ENCODE data around the gene TSPAN4.

TSPAN4 gene

GRCh38 chr11:871472-871871 is 28.8 kb downstream of the TSPAN4 start:
- TF ChIP-seq, protein P1, sequence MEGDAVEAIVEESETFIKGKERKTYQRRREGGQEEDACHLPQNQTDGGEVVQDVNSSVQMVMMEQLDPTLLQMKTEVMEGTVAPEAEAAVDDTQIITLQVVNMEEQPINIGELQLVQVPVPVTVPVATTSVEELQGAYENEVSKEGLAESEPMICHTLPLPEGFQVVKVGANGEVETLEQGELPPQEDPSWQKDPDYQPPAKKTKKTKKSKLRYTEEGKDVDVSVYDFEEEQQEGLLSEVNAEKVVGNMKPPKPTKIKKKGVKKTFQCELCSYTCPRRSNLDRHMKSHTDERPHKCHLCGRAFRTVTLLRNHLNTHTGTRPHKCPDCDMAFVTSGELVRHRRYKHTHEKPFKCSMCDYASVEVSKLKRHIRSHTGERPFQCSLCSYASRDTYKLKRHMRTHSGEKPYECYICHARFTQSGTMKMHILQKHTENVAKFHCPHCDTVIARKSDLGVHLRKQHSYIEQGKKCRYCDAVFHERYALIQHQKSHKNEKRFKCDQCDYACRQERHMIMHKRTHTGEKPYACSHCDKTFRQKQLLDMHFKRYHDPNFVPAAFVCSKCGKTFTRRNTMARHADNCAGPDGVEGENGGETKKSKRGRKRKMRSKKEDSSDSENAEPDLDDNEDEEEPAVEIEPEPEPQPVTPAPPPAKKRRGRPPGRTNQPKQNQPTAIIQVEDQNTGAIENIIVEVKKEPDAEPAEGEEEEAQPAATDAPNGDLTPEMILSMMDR (IDR thresholded peaks at IDR 0.05; ENCODE audit: low read depth, low read length, missing control alignments): no peak
- DNase-seq: no peak
- Histone ChIP-seq H3K27ac (no peak overlapping the region), H3K4me3 (ENCODE audit: low read depth, low read length) (no peak overlapping the region), H3K27me3 (replicated peaks) (no peaks in the 10 kb centered on the region), H3K36me3 (replicated peaks) (no peaks in the 10 kb centered on the region)
- in situ Hi-C loops (cut with HindIII; ENCODE audit: low pct_ligation_motif_present, low sequenced_read_pairs): no loop called here

DNA sequence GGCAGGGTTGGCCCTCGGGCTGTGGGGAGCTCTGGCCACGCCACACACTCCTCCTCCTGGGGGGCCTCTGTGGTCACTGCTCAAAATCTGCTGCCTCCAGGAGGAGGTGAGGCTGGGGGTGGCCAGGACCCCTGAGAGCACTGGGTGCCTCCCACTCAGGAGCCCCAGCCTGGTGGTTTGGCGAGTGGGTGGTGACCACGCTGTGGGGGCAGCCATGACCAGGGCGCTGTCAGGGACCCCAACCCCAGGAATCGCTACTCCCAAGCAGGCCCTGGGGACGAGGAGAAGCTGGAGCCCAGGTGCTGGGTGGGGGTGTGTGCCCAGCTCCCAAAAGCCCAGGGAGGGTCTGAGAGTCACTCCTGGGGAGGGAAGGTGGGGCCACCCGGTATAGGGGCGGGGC is 30.1 kb downstream of the TSPAN4 start:
- Histone ChIP-seq H3K36me3 (replicated peaks) (no peaks in the 10 kb centered on the region), H3K27me3 (replicated peaks) (no peaks in the 10 kb centered on the region), H3K4me3 (ENCODE audit: low read depth, low read length) (no peak overlapping the region), H3K27ac (no peak overlapping the region)
- in situ Hi-C loops (cut with HindIII; ENCODE audit: low pct_ligation_motif_present, low sequenced_read_pairs): no loop called here
- DNase-seq: no peak
- TF ChIP-seq, protein P1 (IDR thresholded peaks at IDR 0.05; ENCODE audit: low read depth, low read length, missing control alignments): no peak

DNA sequence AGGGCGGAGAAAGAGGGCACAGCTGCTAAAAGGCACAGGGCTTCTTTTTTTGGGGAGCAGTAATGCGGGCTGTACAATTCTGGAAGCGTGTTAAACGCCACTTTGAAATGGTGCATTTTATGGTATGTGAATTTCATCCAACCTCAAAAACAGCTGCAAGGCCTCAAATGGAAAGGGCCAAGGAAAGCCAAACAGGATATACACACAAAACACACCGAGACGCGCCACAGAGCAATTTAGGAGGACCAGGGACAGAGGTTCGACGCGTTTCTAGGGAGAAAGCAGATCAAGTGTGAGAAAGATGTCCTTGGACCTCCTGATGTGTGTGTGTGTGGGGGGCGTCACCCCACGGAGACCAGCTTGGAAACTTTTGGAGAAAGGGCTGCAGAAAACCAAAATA is 31.1 kb downstream of the TSPAN4 start:
- H3K36me3 ChIP-seq (replicated peaks): no peaks in the 10 kb centered on the region

DNA sequence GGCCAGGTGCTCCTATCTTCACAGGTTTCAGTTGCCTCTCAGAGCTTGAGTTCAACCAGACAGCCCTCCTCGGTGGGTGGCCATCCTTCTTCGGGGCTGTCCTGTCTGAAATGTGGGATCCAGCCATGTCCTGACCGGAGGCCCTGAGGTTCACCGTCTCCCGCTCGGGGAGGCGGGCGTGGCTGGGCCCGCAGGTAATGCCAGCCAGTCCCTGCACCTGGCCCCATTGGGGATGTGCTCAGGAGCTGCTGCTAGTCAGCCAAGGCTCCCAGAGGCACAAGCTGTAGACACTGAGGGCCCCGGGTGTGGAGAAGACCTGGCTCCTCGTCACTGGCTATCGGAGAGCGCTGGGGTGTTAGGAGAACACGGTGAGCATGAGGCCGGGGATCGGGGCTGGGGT is 32.6 kb downstream of the TSPAN4 start:
- Histone ChIP-seq H3K36me3 (replicated peaks) (no peaks in the 10 kb centered on the region), H3K27ac (no peak overlapping the region), H3K27me3 (replicated peaks) (no peaks in the 10 kb centered on the region), H3K4me3 (ENCODE audit: low read depth, low read length) (no peak overlapping the region)
- DNase-seq: no peak
- TF ChIP-seq, protein P1 (IDR thresholded peaks at IDR 0.05; ENCODE audit: low read depth, low read length, missing control alignments): no peak
- in situ Hi-C loops (cut with HindIII; ENCODE audit: low pct_ligation_motif_present, low sequenced_read_pairs): no loop called here

More for the DNA sequence above, 31.1 kb downstream of the TSPAN4 start:
- H3K27me3 ChIP-seq (replicated peaks): no peaks in the 10 kb centered on the region
- no peak overlapping the region for H3K27ac ChIP-seq
- in situ Hi-C loops (cut with HindIII; ENCODE audit: low pct_ligation_motif_present, low sequenced_read_pairs): no loop called here
- no peak overlapping the region for H3K4me3 ChIP-seq (ENCODE audit: low read depth, low read length)
- TF ChIP-seq, protein P1 (IDR thresholded peaks at IDR 0.05; ENCODE audit: low read depth, low read length, missing control alignments): no peak
- no peak for DNase-seq

DNA sequence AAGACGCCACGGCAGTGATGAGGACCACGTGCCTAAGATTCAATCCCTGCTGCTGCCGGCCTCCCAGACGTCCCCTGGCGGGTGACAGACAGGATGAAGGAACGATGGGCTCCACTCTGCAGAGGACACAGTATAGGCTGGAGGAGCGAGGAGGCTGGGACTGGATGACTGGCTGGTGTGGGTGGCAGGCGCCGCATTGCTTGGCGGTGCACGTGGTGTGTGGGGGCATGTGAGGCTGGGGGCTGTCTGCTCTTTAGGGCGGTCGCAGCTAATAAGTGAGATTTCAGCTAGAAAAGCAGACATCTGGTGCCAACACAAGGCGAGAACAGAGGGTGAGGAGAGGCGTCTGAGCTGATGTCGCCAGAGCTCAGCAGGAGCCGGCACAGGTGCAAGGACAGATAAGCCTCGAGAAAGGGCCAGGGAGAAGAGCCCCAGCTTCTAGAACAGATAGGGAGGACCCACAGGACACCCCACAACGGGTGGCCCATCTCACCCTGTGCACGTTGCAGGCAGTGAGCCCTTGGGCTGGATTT is 33.2 kb downstream of the TSPAN4 start:
- in situ Hi-C loops (cut with HindIII; ENCODE audit: low pct_ligation_motif_present, low sequenced_read_pairs): no loop called here
- Histone ChIP-seq H3K36me3 (replicated peaks) (no peaks in the 10 kb centered on the region), H3K4me3 (ENCODE audit: low read depth, low read length) (no peak overlapping the region), H3K27ac (no peak overlapping the region), H3K27me3 (replicated peaks) (no peaks in the 10 kb centered on the region)
- TF ChIP-seq, protein P1 (IDR thresholded peaks at IDR 0.05; ENCODE audit: low read depth, low read length, missing control alignments): no peak
- no peak for DNase-seq

- Histone ChIP-seq H3K27me3 (replicated peaks) (no peaks in the 10 kb centered on the region), H3K36me3 (replicated peaks) (no peaks in the 10 kb centered on the region), H3K27ac (no peak overlapping the region), H3K4me3 (ENCODE audit: low read depth, low read length) (no peak overlapping the region)
- no peak for DNase-seq
- in situ Hi-C loops (cut with HindIII; ENCODE audit: low pct_ligation_motif_present, low sequenced_read_pairs): no loop called here
- TF ChIP-seq, protein P1 (IDR thresholded peaks at IDR 0.05; ENCODE audit: low read depth, low read length, missing control alignments): no peak
Observed at GRCh38 chr11:876545-876944, 33.9 kb downstream of the TSPAN4 start.
